Measurements from ENCODE around the gene TMEM254. TPM values are rescaled to one million over a fixed set of nuclear protein-coding genes. Genes with fewer than 3 reads are reported as not detected.
A peak's percentile ranks its signal among the peaks of the same experiment; 100 is the strongest.
"Not testable (repeated sequence)": the region's sequence is repeated elsewhere in the genome, so short reads cannot be mapped to it uniquely, and the experiment has no call there.

Gene TMEM254
- total RNA-seq (ENCODE audit: insufficient read depth, low replicate concordance) = 7.2 TPM

- peak; percentile 96 for DNase-seq (ENCODE audit: low spot score)
Observed at GRCh38 chr10:80078448-80079311, at the start of gene TMEM254. Gene TMEM254 (plus strand): TSS chr10:80078665. CDS start chr10:80078700, 35 bp downstream.

GRCh38 chr10:80029205-80029604 lies 49.3 kb upstream of the TMEM254 start:
- peak; percentile 24 for DNase-seq (ENCODE audit: low spot score)

GRCh38 chr10:80029865-80030264 lies 48.6 kb upstream of the TMEM254 start:
- DNase-seq (ENCODE audit: low spot score) = not testable (repeated sequence)

GRCh38 chr10:80032503-80032902 lies 46.0 kb upstream of the TMEM254 start:
- no peak for DNase-seq (ENCODE audit: low spot score)

- not testable (repeated sequence) for DNase-seq (ENCODE audit: low spot score)
Observed at GRCh38 chr10:80034766-80035165, 43.7 kb upstream of the TMEM254 start.

GRCh38 chr10:80035430-80035829 lies 43.0 kb upstream of the TMEM254 start:
- DNase-seq (ENCODE audit: low spot score) = not testable (repeated sequence)

- not testable (repeated sequence) for DNase-seq (ENCODE audit: low spot score)
Observed at GRCh38 chr10:80036921-80037500, 41.5 kb upstream of the TMEM254 start.

- DNase-seq (ENCODE audit: low spot score) = not testable (repeated sequence)
Observed at GRCh38 chr10:80038226-80038625, 40.2 kb upstream of the TMEM254 start.

GRCh38 chr10:80041162-80041561 lies 37.3 kb upstream of the TMEM254 start:
- DNase-seq (ENCODE audit: low spot score) = no peak

- DNase-seq (ENCODE audit: low spot score) = not testable (repeated sequence)
Observed at GRCh38 chr10:80044935-80045334, 33.5 kb upstream of the TMEM254 start.

GRCh38 chr10:80046629-80047441 lies 31.6 kb upstream of the TMEM254 start:
- peak; percentile 77 for DNase-seq (ENCODE audit: low spot score)

GRCh38 chr10:80050752-80051151 lies 27.7 kb upstream of the TMEM254 start:
- no peak for DNase-seq (ENCODE audit: low spot score)

- DNase-seq (ENCODE audit: low spot score) = no peak
Observed at GRCh38 chr10:80051993-80052392, 26.5 kb upstream of the TMEM254 start.

- DNase-seq (ENCODE audit: low spot score) = no peak
Observed at GRCh38 chr10:80055760-80056159, 22.7 kb upstream of the TMEM254 start.

GRCh38 chr10:80057171-80057570 lies 21.3 kb upstream of the TMEM254 start:
- DNase-seq (ENCODE audit: low spot score) = no peak

GRCh38 chr10:80064120-80064886 lies 14.2 kb upstream of the TMEM254 start:
- peak; percentile 31 for DNase-seq (ENCODE audit: low spot score)

GRCh38 chr10:80066809-80067208 lies 11.7 kb upstream of the TMEM254 start:
- DNase-seq (ENCODE audit: low spot score) = no peak

GRCh38 chr10:80067821-80068220 lies 10.6 kb upstream of the TMEM254 start:
- not testable (repeated sequence) for DNase-seq (ENCODE audit: low spot score)

- no peak for DNase-seq (ENCODE audit: low spot score)
Observed at GRCh38 chr10:80068270-80068669, 10.2 kb upstream of the TMEM254 start.

- no peak for DNase-seq (ENCODE audit: low spot score)
Observed at GRCh38 chr10:80070057-80070456, 8.4 kb upstream of the TMEM254 start.

- DNase-seq (ENCODE audit: low spot score) = no peak
Observed at GRCh38 chr10:80072584-80072983, 5.9 kb upstream of the TMEM254 start.
